HG02970 (cell line): ENCODE results near the gene MMD2.
"Not testable (repeated sequence)": the region's sequence is repeated elsewhere in the genome, so short reads cannot be mapped to it uniquely, and the experiment has no call there.

Experiments
- ATAC-seq: cut with Tn5 transposase; IDR thresholded peaks from one replicate; pipeline ENCODE4 v1.9.1; 2021; ENCODE audit warnings: mild to moderate bottlenecking, moderate library complexity, moderate number of reproducible peaks; ENCODE audit not compliant: unreplicated experiment, low FRiP score

Gene MMD2

DNA sequence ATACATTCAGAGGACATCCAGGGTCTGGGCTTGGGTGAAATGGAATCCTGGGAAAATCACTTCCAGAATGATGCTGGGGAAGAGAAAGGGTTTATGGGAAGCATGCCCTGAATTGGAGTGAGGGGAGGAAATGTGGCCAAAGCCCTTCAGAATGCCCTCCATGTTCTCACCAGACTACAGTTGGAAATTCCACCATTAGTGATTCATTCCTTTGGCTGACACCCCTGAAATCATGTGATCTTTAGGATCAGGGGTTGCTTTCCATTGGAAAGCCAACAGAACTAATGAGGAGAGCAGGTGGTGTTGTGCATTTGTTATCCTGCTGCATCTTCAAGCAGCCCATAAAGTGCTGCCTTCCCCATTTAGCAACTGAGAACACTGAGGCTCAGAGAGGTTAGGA lies 54.6 kb downstream of the MMD2 start:
- ATAC-seq: no peak

DNA sequence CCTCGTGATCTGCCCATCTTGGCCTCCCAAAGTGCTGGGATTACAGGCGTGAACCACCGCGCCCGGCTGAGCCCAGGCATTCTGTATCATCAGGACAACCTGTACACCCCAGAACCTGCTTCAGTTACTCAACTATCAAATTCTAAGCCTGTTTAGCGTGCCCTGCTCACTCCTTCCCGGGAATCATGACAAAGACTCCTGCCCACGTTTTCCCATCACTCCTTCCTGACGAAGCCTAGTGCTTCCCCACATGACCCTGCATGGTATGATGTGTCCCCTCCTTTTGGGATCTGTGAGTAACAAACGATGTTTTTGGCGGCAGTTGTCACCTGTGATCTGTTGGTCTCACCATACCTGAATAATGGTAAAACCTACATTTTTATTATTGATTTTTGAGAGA lies 63.2 kb downstream of the MMD2 start:
- no peak for ATAC-seq

DNA sequence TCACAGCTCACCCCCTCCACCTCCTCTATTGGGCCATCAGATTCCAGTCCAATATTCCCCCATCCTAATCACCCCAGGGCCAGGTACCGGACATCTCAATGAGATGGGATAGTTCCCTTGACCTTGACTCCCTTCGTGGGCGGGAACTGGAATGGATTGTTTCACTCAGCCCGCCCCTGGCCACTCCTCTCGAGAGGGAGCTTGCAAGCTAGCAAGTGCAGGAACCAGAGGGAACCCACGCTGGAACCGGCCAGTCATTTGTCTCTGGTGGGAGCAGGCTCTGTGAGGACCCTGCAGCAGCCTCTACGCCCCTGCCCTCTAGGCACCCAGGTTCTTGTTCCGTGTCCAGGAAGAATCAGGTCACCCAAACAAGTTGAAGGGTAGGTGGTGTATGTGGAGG lies 64.5 kb downstream of the MMD2 start:
- ATAC-seq: no peak

DNA sequence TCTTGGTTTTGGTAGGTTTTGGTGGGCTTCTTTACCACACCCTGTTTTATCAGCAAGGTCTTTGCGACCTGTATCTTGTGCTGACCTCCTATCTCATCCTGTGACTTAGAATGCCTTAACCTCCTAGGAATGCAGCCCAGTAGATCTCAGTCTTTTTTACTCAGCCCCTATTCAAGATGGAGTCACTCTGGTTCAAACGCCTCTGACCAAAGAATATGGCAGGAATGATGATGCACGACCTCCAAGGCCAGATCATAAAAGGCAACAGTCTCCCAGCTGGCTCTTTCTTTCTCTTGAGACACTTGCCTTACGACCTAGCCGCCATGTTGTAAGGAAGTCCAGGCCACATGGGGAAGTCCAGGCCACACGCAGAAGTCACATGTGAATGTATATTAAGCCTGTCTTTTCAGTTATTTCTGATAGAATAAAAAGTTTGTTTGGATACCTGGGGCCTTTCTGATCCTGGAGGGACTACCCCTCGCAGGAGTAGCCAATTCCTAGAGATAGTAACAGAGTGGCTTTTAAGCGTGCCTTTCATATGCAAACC lies 65.0 kb downstream of the MMD2 start:
- ATAC-seq: no peak

DNA sequence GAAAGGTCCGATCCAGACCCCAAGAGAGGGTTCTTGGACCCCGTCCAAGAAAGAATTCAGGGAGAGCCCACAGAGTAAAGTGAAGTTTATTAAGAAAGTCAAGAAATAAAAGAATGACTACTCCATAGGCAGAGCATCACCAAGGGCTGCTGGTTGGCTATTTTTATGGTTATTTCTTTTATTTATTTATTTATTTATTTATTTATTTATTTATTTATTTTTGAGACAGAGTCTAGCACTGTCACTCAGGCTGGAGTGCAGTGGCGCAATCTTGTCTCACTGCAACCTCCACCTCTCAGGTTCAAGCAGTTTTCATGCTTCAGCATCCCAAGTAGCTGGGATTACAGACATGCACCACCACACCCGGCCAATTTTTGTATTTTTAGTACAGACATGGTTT lies 65.8 kb downstream of the MMD2 start:
- not testable (repeated sequence) for ATAC-seq

DNA sequence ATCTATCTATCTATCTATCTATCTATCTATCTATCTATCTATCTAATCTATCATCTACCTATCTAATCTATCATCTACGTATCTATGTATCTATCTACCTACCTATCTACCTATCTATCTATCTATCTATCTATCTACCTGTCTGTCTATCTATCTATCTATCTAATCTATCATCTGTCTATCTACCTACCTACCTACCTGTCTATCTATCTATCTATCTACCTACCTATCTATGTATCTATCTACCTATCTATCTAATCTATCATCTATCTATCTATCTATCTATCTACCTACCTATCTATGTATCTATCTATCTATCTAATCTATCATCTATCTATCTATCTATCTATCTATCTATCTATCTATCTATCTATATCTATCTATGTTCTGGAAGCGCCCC lies 67.5 kb downstream of the MMD2 start:
- ATAC-seq: not testable (repeated sequence)

DNA sequence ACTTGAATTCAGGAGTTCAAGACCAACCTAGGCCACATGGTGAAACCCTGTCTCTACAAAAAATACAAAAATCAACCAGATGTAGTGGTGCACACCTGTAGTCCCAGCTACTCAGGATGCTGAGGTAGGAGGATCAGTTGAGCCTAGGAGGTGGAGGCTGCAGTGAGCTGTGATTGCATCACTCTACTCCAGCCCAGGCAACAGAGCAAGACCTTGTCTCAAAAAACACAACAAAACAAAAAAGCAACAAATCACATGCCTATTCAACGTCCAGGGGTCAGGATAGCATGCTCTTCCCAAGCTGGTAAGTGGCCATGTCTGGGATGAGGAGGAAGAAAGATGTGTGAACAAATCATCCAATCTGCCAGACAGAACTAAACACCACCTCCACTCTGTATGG lies 69.3 kb downstream of the MMD2 start:
- ATAC-seq: no peak

DNA sequence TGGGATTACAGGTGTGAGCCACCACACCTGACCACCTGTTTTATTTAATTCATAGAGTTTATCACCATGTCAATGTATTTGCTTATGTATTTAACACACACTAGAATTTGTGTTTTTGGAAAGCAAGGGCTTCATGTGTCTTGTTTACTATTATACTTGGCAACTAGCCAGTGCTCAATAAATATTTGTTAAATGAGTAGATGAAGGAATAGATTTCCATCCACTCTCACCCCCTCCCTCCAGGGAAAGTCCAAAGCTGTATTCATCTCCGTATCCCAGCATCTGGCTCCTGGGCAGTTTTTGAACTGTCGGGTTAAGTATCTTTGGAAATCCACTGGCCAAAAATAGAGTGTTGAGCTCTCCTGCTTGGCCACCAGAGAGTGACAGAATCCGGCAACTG lies 70.8 kb downstream of the MMD2 start:
- ATAC-seq: no peak

DNA sequence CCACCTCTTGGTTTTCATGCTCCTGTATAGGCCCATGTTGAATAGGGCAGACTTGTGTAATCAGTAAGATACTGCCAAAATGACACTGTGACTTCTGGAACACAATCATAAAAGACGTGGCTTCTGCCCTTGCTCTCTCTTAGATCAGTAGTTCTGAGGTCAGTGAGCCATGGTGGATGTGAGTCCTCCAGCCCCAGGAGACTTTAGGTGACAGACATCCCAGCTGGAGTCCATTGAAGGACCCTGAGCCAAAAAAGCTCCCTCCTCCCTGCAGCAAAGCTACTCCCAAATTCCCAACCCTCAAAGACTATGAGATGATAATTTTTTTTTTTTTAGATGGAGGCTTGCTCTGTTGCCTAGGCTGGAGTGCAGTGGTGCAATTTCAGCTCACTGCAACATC lies 72.3 kb downstream of the MMD2 start:
- no peak for ATAC-seq

DNA sequence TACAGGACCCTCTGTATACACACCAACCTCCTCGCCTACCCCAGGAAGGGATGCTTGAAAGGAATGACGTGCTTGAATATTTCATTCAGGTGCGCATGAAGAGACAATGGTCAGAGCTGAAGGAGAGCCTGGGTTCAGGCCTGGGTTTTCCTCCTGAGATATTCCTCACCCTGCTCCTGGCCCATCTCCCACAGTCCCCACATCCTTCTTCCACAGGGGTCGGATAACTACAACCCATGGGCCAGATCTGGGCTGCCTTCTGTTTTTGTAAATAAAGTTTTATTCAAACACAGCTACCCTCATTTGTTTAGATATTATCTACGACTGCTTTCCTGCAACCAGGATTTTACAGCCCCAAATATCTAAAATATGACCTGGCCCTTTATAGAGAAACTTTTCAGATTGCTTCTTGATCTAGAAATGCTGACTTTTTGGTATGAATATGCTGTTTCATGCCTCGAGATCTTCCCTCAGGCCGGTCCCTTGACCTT lies 73.6 kb downstream of the MMD2 start:
- ATAC-seq: no peak

DNA sequence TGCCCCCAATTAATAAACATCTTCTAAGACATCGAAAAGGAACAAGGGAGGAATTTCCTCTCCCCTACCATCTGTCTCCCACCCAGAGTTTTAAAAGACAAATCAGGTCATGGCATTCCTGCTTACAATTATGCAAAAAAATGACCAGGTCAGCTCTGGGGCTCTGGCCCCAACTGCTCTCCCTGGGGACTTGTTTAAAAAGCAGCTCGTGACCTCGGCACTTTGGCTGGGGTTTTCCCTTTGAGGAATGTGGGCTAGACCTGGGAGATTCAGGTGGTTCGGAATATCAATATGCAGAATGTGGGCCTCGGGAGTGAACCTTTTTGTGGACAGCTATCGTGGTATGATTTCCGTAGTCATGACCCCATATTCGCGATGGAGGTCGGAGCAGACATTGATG lies 74.8 kb downstream of the MMD2 start:
- no peak for ATAC-seq

DNA sequence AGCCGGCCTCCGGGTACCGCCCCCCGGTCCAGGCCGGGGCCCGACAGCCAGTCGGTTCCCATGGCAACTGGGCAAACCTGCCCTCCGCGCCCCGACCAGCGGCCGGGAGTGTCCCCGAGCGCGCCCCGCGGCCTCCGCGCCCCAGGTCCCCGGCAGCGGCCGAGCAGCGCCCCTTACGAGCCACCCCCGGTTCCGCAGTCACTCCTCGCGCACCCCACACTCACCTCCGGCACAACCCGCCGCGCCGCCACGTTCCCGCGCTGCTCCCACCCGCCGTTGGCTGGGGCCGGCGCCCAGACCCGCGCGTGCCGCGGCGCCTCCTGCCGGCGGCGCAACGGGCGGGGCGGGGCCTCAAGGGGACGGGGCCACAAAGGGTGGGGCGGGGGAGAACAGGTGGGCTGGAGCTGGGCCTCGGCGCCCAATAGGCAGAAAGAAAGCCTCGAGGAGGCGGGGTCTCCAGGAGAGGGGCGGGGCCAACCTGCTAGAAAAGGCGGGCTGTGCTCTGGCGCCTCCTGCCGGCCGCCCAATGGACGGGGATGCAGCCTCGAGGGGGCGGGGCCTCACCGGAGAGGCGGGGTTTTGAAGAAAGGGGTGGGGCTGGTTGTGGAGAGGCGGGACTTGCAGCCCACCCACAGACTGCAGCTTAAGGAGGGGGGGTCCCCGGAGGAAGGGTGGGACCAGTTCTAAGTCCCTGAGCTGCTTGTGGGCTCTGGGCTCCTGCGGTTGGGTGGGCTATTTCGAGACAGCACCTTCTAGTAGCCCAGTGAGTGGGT lies 75.4 kb downstream of the MMD2 start, which contains the start of gene RADIL:
TSS of gene RADIL (minus strand) at position 345 of the 773 bp plus-strand sequence. CDS start 5,577 bp downstream, outside the sequence.
- peak; percentile 74 for ATAC-seq

DNA sequence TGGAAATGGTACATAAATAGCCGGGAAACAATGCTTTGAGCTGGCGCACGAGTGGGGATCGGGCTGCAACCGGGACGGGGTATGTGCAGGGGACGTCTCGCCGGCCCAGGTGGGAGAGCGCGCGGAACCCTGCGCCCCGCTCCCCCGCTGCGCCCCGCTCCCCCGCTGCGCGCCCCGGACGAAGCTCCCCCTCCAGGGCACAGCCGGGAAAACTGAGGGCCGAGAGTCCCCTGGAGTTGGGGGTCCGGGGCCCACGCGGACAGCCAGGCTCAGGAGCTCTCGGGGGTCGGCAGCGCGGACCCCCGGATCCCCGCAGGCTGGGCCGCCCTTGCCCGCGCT lies 76.0 kb downstream of the MMD2 start:
- no peak for ATAC-seq

DNA sequence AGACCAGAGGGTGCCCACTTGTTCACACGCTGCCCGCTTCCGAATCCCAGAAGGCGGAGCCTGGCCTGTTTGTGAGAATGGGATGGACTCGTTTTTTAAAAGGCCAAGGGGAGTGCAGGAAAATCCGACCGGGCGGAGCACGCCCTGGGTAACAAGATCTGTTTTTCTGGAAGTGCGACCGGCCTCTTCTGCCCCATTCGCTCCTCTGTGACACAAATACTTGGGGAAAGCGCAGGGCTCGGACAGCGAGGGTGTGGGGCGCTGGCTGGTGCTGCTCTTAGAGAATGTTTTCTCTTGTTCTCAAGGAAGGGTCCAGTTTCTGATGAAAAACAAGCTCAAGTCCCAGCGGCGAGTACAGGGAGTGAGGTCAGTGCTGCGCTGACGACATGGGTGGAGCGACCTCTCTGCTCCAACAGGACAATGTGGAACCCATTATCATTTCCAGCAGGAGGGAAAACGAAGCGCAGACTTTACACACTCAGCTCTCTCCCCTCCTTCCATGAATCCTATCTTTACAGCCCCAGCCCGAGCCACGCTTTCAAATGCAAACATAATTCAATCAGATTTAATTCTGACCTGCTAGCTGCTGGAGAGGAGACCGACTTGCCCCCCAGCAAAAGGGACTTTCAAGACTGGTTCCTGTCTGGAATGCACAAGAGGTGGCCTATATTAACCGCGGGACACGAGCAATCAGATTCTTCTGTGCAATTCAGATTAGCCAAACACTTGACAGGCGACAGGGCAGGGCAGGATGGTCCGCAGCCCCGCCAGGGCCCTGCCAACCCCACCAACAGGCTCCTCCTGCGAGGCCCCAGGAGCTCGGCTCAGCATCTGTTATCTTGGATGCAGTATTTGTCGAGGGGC lies 76.6 kb downstream of the MMD2 start:
- ATAC-seq: no peak

DNA sequence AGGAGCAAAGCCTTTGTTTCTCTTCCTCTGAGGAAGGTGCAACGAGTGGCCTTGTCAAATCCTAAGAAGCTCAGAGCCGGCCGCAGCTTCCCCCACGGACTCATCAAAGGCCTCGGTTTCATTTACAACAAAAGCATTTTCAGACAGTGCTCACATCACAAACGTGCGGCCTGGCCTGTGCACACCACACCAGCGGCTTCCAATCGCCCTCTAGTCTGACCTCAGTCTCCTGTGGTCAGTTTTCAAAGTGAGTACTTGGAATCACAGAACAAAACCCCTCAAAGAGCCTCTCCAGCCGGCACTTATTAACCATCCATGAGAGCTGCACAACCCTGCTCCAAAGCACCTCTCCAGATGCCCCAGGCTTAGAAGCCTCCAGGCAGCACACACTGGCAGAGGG lies 78.8 kb downstream of the MMD2 start:
- ATAC-seq: no peak

DNA sequence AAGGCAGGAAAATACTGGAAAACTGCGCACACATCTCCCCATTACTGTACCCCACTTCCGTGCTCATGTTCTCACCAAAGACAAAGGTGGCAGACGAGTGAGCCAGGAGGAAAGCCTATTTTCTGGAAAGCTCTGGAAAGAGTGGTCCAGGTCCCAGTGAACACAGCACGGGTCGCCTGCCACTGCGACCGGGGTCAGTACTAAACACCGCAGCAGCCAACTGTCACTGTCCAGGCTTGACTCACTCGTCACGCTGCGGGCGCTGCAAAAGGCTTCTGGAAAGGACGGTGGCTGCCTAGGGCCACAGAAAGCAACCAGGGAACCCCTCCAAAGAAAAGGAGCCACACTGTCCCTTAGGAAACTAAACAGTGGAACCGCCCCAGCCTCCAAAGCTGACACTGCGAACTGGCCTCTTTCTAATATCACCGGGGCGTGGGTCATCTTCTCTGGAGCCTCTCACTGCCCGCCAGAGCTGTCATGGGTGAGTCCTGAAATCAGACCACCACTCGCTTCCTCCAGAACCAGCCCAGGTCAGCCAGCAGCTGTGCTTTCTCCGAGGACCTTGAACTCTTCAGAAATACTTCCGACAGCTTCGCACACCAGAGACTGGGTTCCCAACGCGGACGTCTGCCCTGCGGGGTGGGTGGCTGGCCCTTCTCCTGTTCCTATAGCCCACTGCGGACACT lies 79.4 kb downstream of the MMD2 start:
- no peak for ATAC-seq

DNA sequence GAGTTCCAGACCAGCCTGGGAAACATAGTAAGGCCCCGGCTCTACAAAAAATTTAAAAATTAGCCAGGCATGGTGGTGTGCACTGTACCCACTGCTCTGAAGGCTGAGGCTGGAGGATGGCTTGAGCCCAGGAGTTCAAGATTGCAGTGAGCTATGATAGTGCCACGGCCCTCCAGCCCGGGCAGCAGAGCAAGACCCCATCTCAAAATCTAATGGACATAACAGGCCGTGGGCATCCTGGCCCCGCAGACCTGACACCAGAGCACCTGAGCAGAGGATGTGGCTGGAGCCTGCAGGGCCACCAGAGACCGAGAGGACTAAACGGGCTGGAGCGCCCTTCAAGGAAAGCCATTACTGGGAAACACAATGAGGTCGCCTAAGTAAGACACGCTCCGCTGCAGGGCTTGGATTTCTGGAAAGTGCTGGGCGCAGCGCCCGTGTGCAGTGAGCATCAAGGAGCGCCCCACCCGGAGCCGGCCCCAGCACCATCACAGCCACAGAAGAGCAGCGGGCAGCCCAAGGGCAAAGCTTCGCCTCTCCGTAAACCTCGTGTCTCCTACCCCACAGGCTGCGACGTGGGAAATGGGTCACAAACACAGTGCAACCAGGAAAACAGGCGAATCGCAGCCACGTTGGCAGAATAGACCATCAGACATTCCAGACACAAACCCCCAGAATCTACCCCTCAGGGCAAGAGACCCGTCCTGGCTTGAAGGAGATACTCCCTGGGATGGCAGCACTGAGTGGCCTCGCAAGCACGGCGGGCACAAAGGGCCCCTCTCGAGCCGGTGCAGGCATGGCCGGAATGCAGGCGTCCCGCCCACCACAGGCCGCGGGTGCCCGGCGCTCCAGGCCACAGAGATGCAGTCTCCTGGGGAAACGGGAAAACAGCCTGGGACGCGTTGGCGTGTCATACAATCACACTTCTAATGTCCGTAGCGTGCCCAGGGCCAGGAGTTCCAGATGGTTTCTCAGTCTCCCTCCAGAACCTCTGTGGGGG lies 80.4 kb downstream of the MMD2 start:
- no peak for ATAC-seq

DNA sequence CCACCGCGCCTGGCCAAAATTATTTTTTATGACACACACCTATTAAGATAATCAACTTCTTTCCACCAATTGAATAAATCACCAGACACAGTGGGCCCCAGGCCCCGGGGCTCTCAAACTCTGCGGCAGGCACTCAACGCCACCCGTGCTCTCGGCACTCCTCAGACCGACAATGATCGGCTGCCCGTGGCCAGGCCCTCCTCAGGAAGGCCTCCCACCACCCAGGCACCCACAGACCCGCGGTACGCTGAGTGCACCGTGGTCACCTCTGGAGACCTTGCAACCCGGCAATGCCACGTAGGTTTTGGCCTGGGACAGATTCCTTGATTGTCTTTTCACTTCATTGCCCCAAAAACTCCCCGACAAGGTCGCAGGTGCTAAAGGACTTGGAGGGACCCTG lies 82.4 kb downstream of the MMD2 start:
- no peak for ATAC-seq

DNA sequence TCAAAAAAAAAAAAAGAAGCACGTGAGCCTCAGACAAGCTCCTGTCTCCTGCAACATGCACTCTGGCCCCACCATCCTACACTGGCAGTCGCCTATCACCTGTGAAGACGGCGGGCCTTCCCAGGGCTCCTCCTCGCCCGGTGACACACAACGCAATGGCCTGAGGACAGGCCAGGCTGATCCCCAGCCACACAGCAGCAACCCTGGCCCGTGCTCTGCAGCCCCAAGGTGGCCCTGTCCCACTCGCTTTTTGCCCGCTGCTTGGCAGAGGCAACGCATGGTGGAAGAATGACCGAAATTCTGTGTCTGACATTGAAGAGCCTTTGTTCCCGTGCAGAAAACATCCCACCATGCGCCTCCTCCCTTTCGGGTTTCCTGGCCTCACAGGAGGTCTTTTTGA lies 83.6 kb downstream of the MMD2 start:
- ATAC-seq: no peak
